Cardiac muscle cell (in vitro differentiated cells and primary cell): ENCODE results near the gene ETNK1. TPM values are rescaled to one million over a fixed set of nuclear protein-coding genes. Genes with fewer than 3 reads are reported as not detected.
"Not testable (repeated sequence)": the region's sequence is repeated elsewhere in the genome, so short reads cannot be mapped to it uniquely, and the experiment has no call there.

ENCODE experiments used
- DNase-seq, 2 donors: peaks; one replicate each; pipeline versions ENCODE4 v3.0.0 to v3.0.0-alpha.2; 2010 to 2017; ENCODE audit warnings: low read depth in 1 of 2, low spot score in 1 of 2
- H3K27ac ChIP-seq: fragments of 200-600 bp; sonication (generic); 2 replicates; pipeline ENCODE4 v1.5.1; 2016
- H3K27me3 ChIP-seq: fragments of 200-600 bp; sonication (generic); 2 replicates; pipeline ENCODE4 v1.6.0; 2016; ENCODE audit warnings: control low read depth
- H3K36me3 ChIP-seq: fragments of 200-600 bp; sonication (generic); 2 replicates; pipeline ENCODE4 v1.5.1; 2016; ENCODE audit warnings: control low read depth
- H3K4me1 ChIP-seq: fragments of 200-600 bp; sonication (generic); 2 replicates; pipeline ENCODE4 v1.8.1; 2017; ENCODE audit warnings: low read depth, mild to moderate bottlenecking, mixed run types
- H3K4me3 ChIP-seq: fragments of 200-600 bp; sonication (generic); 2 replicates; pipeline ENCODE4 v1.5.1; 2016; ENCODE audit warnings: mild to moderate bottlenecking
- H3K9me3 ChIP-seq: fragments of 200-600 bp; sonication (generic); 2 replicates; pipeline ENCODE4 v1.5.1; 2017; ENCODE audit warnings: low read depth, mild to moderate bottlenecking, control low read depth
- CTCF ChIP-seq: IDR thresholded peaks from 2 replicates; pipeline ENCODE4 v1.5.1; 2012; ENCODE audit warnings: low read depth, mild to moderate bottlenecking, low read length
- polyA plus RNA-seq: library from polyadenylated mRNA; unstranded; fragments of >200 nt; fragmentation: Nextera tagmentation; extraction: Ambion mirVana; gene quantifications from 2 replicates; pipeline ENCODE4 v1.2.1, GENCODE V29; 2016
- total RNA-seq: library from RNA; depleted of rRNA; stranded (reverse); fragments of >200 nt; gene quantifications from 2 replicates; pipeline ENCODE4 v1.2.3, GENCODE V29; 2016

The ETNK1 gene
- total and polyA plus RNA-seq, 2 experiments from 2014 or later = 19.7 to 61.3 TPM

- H3K36me3 ChIP-seq = no peaks in the 10 kb centered on the region
- DNase-seq = no peak
- TF ChIP-seq CTCF = no peak
- no peak overlapping the region for H3K4me3 ChIP-seq
- H3K27me3 ChIP-seq = no peaks in the 10 kb centered on the region
- H3K27ac ChIP-seq = no peak overlapping the region
- H3K9me3 ChIP-seq = no peaks in the 10 kb centered on the region
- H3K4me1 ChIP-seq = peaks cover 6% of the 10 kb centered on the region
Measured at GRCh38 chr12:22698576-22698975, 73.6 kb downstream of the ETNK1 start.

GRCh38 chr12:22699705-22700104 is 74.7 kb downstream of the ETNK1 start:
- not testable (repeated sequence) for H3K9me3 ChIP-seq, H3K4me1 ChIP-seq

GRCh38 chr12:22700106-22700505 is 75.1 kb downstream of the ETNK1 start:
- no peak for TF ChIP-seq CTCF
- Histone ChIP-seq H3K9me3 (no peaks in the 10 kb centered on the region), H3K4me3 (no peak overlapping the region), H3K36me3 (no peaks in the 10 kb centered on the region), H3K27ac (peak overlapping the region; percentile 61), H3K4me1 (peaks cover 6% of the 10 kb centered on the region), H3K27me3 (no peaks in the 10 kb centered on the region)
- DNase-seq = peak in 1 of 2 donors; percentile 55

More at GRCh38 chr12:22699705-22700104, 74.7 kb downstream of the ETNK1 start:
- H3K27me3 ChIP-seq, H3K36me3 ChIP-seq, DNase-seq, H3K4me3 ChIP-seq: not testable (repeated sequence)
- H3K27ac ChIP-seq = peak overlapping the region; percentile 61

GRCh38 chr12:22701216-22701809 is 76.3 kb downstream of the ETNK1 start:
- not testable (repeated sequence) for H3K9me3 ChIP-seq, H3K36me3 ChIP-seq, H3K27me3 ChIP-seq, H3K4me3 ChIP-seq, H3K4me1 ChIP-seq
- peak in 1 of 2 donors; percentile 12 for DNase-seq
- H3K27ac ChIP-seq = peak overlapping the region; percentile 46

GRCh38 chr12:22702690-22703089 is 77.7 kb downstream of the ETNK1 start:
- H3K4me3 ChIP-seq = no peak overlapping the region
- DNase-seq = peak in 1 of 2 donors; percentile 22

GRCh38 chr12:22709292-22709691 is 84.3 kb downstream of the ETNK1 start:
- peaks cover 17% of the 10 kb centered on the region for H3K4me1 ChIP-seq
- DNase-seq = peak; percentile 32 to 52
- TF ChIP-seq CTCF = peak; percentile 35

More at GRCh38 chr12:22702690-22703089, 77.7 kb downstream of the ETNK1 start:
- Histone ChIP-seq H3K27ac (no peak overlapping the region), H3K27me3 (no peaks in the 10 kb centered on the region), H3K36me3 (no peaks in the 10 kb centered on the region), H3K9me3 (no peaks in the 10 kb centered on the region), H3K4me1 (peaks cover 6% of the 10 kb centered on the region)
- TF ChIP-seq CTCF = no peak

More at GRCh38 chr12:22709292-22709691, 84.3 kb downstream of the ETNK1 start:
- Histone ChIP-seq H3K9me3 (no peaks in the 10 kb centered on the region), H3K27me3 (no peaks in the 10 kb centered on the region), H3K27ac (no peak overlapping the region), H3K36me3 (no peaks in the 10 kb centered on the region), H3K4me3 (no peak overlapping the region)
